GM12865 (cell line): ENCODE results near the gene CCNC.

Experiments used
- DNase-seq: peaks from one replicate; pipeline ENCODE4 v3.0.0; 2010; ENCODE audit warnings: low read depth
- H3K4me3 ChIP-seq: 2 replicates; pipeline ENCODE4 v1.5.1; 2011; ENCODE audit warnings: mild to moderate bottlenecking, low read depth, low read length, control low read depth
- TF ChIP-seq, protein P1 (sequence below): IDR thresholded peaks from 2 replicates; pipeline ENCODE4 v1.5.1; 2011; ENCODE audit warnings: low read length, control low read depth, low read depth, inconsistent platforms; ENCODE audit not compliant: insufficient read depth; ENCODE audit errors: missing control alignments

The CCNC gene

GRCh38 chr6:99611148-99611547 lies 42.7 kb upstream of the CCNC start:
- H3K4me3 ChIP-seq, result no peak overlapping the region
- TF ChIP-seq, protein P1, sequence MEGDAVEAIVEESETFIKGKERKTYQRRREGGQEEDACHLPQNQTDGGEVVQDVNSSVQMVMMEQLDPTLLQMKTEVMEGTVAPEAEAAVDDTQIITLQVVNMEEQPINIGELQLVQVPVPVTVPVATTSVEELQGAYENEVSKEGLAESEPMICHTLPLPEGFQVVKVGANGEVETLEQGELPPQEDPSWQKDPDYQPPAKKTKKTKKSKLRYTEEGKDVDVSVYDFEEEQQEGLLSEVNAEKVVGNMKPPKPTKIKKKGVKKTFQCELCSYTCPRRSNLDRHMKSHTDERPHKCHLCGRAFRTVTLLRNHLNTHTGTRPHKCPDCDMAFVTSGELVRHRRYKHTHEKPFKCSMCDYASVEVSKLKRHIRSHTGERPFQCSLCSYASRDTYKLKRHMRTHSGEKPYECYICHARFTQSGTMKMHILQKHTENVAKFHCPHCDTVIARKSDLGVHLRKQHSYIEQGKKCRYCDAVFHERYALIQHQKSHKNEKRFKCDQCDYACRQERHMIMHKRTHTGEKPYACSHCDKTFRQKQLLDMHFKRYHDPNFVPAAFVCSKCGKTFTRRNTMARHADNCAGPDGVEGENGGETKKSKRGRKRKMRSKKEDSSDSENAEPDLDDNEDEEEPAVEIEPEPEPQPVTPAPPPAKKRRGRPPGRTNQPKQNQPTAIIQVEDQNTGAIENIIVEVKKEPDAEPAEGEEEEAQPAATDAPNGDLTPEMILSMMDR, result no peak
- DNase-seq, result peak; percentile 82

- TF ChIP-seq, protein P1, result no peak
- H3K4me3 ChIP-seq, result no peak overlapping the region
- DNase-seq, result peak; percentile 37
These were observed 41.5 kb upstream of the CCNC start for GRCh38 chr6:99609905-99610489.

- H3K4me3 ChIP-seq, result no peak overlapping the region
- no peak for DNase-seq
- TF ChIP-seq, protein P1, result no peak
These were observed 40.5 kb upstream of the CCNC start for GRCh38 chr6:99608886-99609482.

GRCh38 chr6:99608059-99608885 lies 39.8 kb upstream of the CCNC start:
- DNase-seq, result no peak
- no peak overlapping the region for H3K4me3 ChIP-seq
- TF ChIP-seq, protein P1, result no peak

DNA sequence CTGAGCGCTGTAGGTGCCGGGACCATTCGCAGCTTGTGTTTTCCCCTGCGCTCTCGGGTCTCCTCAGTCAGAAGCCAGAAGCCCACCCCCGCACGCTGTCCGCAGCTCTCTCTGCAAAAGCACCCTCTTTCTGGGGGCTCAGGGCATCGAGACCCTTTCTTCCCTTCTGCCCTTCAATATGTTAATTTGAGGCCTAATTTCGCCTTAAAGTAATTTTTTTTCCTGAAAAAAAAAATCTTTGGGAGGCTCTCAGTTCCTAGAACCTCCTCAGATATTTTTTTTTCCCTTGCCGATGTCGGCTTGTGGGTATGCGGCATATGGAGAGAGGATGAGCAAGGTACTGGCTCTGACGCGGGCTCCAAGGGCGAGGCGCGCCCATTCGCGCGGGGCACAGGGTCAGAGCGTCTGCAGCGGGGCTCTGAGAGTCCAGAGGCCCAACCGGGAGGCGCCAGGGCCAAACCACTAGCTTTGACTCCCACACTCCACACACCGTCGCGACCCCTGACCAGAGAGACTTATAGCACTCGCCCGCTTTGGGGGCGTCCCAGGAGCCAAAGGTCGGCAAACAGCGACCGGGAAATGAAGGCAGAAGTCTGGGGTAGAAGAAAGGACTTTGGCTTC lies 39.1 kb upstream of the CCNC start:
- TF ChIP-seq, protein P1, result no peak
- no peak for DNase-seq
- H3K4me3 ChIP-seq, result no peak overlapping the region

GRCh38 chr6:99606656-99607415 lies 38.4 kb upstream of the CCNC start, which contains the start of gene PRDM13:
Gene PRDM13 (plus strand): TSS chr6:99606833. CDS start chr6:99607035, 202 bp downstream.
- no peak within 1 kb of the TSS for H3K4me3 ChIP-seq
- TF ChIP-seq, protein P1, result no peak
- DNase-seq, result no peak
